ENCODE results near the gene COL23A1. TPM values are rescaled to one million over a fixed set of nuclear protein-coding genes. Genes with fewer than 3 reads are reported as not detected.
A peak's percentile ranks its signal among the peaks of the same experiment; 100 is the strongest.

COL23A1 gene
- total RNA-seq, 1 experiment from 2014 or later = 5.7 TPM

- peak overlapping the region; percentile 92 for H3K27ac ChIP-seq (ENCODE audit: low read length)
- peak overlapping the region; percentile 71 for H3K9ac ChIP-seq (ENCODE audit: low read length)
- no peaks in the 10 kb centered on the region for H3K27me3 ChIP-seq (ENCODE audit: low read length)
- peaks cover 48% of the 10 kb centered on the region for H3K4me1 ChIP-seq (ENCODE audit: low read length)
- H4K20me1 ChIP-seq (ENCODE audit: insufficient read depth, low read depth, low read length) = no peaks in the 10 kb centered on the region
- DNase-seq = no peak
- H3K9me3 ChIP-seq (ENCODE audit: low read length) = no peaks in the 10 kb centered on the region
- peak overlapping the region; percentile 42 for H3K4me2 ChIP-seq (ENCODE audit: low read depth, low read length, poor library complexity, severe bottlenecking)
- no peaks in the 10 kb centered on the region for H3K9me2 ChIP-seq (replicated peaks; ENCODE audit: insufficient read depth, low read length)
- H2AFZ ChIP-seq (ENCODE audit: low read length) = no peak overlapping the region
- H3K36me3 ChIP-seq (ENCODE audit: insufficient read depth, low read length) = no peaks in the 10 kb centered on the region
- H3K4me3 ChIP-seq (ENCODE audit: low read length) = no peak overlapping the region
- no peaks in the 10 kb centered on the region for H3K79me2 ChIP-seq (ENCODE audit: low read length)
Observed at GRCh38 chr5:178238313-178238635, 351.9 kb downstream of the COL23A1 start.

DNA sequence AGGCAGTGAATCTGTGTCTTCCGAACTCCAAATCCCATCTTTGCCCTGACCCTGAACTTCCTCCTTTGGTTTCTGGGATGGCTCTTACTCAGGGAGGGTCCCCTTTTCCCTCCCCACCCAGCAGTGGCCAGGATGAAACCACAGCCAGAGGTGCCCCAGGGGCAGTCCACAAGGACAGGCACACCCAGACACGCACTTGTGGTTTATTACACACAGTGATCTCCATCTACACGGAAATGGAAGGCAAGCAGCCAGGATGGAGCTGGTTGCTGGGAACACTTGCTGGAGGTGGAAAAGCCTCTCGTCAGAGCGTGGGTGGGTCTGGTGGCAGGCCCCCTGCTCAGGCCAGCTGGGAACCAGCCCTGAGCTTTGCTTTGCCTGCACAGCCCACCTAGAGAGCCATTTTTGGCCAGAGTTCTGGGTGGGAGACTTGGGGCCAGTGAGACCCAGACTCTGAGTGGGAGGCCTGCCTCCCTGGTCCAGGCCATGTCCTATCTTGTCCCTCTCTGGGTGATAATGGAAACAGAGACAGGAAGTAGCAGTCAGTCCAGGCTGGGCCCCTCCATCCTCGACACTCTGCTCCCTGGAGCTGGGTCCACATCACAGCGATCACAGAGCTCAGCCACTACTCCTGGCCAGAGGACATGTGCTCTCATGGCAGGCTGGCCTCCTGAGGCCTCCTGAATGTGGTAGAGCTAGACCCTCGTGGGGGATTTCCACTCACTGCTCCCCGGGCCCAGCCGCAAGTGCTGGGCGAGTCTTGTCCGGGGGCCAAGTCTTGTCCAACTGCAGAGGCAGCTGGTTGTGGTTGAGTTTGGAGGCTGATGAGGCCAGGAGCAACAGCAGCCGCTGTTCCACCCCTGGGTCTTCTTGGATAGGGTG lies 352.5 kb downstream of the COL23A1 start:
- H2AFZ ChIP-seq (ENCODE audit: low read length) = no peak overlapping the region
- peaks cover 54% of the 10 kb centered on the region for H3K4me1 ChIP-seq (ENCODE audit: low read length)
- no peaks in the 10 kb centered on the region for H3K79me2 ChIP-seq (ENCODE audit: low read length)
- H3K9ac ChIP-seq (ENCODE audit: low read length) = peak overlapping the region; percentile 2; the same call in 1 of the 2 replicates
- H3K4me3 ChIP-seq (ENCODE audit: low read length) = no peak overlapping the region
- H3K27me3 ChIP-seq (ENCODE audit: low read length) = no peaks in the 10 kb centered on the region
- no peaks in the 10 kb centered on the region for H4K20me1 ChIP-seq (ENCODE audit: insufficient read depth, low read depth, low read length)
- no peaks in the 10 kb centered on the region for H3K9me2 ChIP-seq (replicated peaks; ENCODE audit: insufficient read depth, low read length)
- no peak overlapping the region for H3K4me2 ChIP-seq (ENCODE audit: low read depth, low read length, poor library complexity, severe bottlenecking)
- H3K36me3 ChIP-seq (ENCODE audit: insufficient read depth, low read length) = no peaks in the 10 kb centered on the region
- H3K27ac ChIP-seq (ENCODE audit: low read length) = peak overlapping the region; percentile 92; the same call in 1 of the 2 replicates
- no peaks in the 10 kb centered on the region for H3K9me3 ChIP-seq (ENCODE audit: low read length)
- DNase-seq = peak; percentile 36

GRCh38 chr5:178236679-178237078 lies 353.5 kb downstream of the COL23A1 start:
- no peak overlapping the region for H3K4me3 ChIP-seq (ENCODE audit: low read length)
- H3K9ac ChIP-seq (ENCODE audit: low read length) = peak overlapping the region; percentile 23; the same call in 1 of the 2 replicates
- peaks cover 5% of the 10 kb centered on the region for H3K79me2 ChIP-seq (ENCODE audit: low read length)
- peaks cover 54% of the 10 kb centered on the region for H3K4me1 ChIP-seq (ENCODE audit: low read length)
- H3K27ac ChIP-seq (ENCODE audit: low read length) = peak overlapping the region; percentile 38; the same call in 1 of the 2 replicates
- H3K36me3 ChIP-seq (ENCODE audit: insufficient read depth, low read length) = no peaks in the 10 kb centered on the region
- peaks cover 4% of the 10 kb centered on the region; the same call in 1 of the 2 replicates for H4K20me1 ChIP-seq (ENCODE audit: insufficient read depth, low read depth, low read length)
- no peaks in the 10 kb centered on the region for H3K9me2 ChIP-seq (replicated peaks; ENCODE audit: insufficient read depth, low read length)
- H2AFZ ChIP-seq (ENCODE audit: low read length) = no peak overlapping the region
- no peak overlapping the region for H3K4me2 ChIP-seq (ENCODE audit: low read depth, low read length, poor library complexity, severe bottlenecking)
- H3K9me3 ChIP-seq (ENCODE audit: low read length) = no peaks in the 10 kb centered on the region
- no peaks in the 10 kb centered on the region for H3K27me3 ChIP-seq (ENCODE audit: low read length)
- DNase-seq = peak; percentile 39

- no peaks in the 10 kb centered on the region for H3K9me3 ChIP-seq (ENCODE audit: low read length)
- H2AFZ ChIP-seq (ENCODE audit: low read length) = no peak overlapping the region
Observed at GRCh38 chr5:178236126-178236525, 354.1 kb downstream of the COL23A1 start.

GRCh38 chr5:178235588-178235974 lies 354.6 kb downstream of the COL23A1 start:
- peaks cover 12% of the 10 kb centered on the region; the same call in 1 of the 2 replicates for H4K20me1 ChIP-seq (ENCODE audit: insufficient read depth, low read depth, low read length)
- H2AFZ ChIP-seq (ENCODE audit: low read length) = no peak overlapping the region
- DNase-seq = no peak
- H3K36me3 ChIP-seq (ENCODE audit: insufficient read depth, low read length) = peaks cover 1% of the 10 kb centered on the region; the same call in 1 of the 2 replicates
- no peak overlapping the region for H3K27ac ChIP-seq (ENCODE audit: low read length)
- no peak overlapping the region for H3K4me2 ChIP-seq (ENCODE audit: low read depth, low read length, poor library complexity, severe bottlenecking)
- no peaks in the 10 kb centered on the region for H3K27me3 ChIP-seq (ENCODE audit: low read length)
- H3K4me1 ChIP-seq (ENCODE audit: low read length) = peaks cover 57% of the 10 kb centered on the region
- no peak overlapping the region for H3K4me3 ChIP-seq (ENCODE audit: low read length)
- no peaks in the 10 kb centered on the region for H3K9me3 ChIP-seq (ENCODE audit: low read length)
- H3K79me2 ChIP-seq (ENCODE audit: low read length) = peaks cover 16% of the 10 kb centered on the region
- no peaks in the 10 kb centered on the region for H3K9me2 ChIP-seq (replicated peaks; ENCODE audit: insufficient read depth, low read length)
- no peak overlapping the region for H3K9ac ChIP-seq (ENCODE audit: low read length)

More at GRCh38 chr5:178236126-178236525, 354.1 kb downstream of the COL23A1 start:
- Histone ChIP-seq H3K4me3 (ENCODE audit: low read length) (no peak overlapping the region), H3K9me2 (replicated peaks; ENCODE audit: insufficient read depth, low read length) (no peaks in the 10 kb centered on the region), H3K4me2 (ENCODE audit: low read depth, low read length, poor library complexity, severe bottlenecking) (no peak overlapping the region), H4K20me1 (ENCODE audit: insufficient read depth, low read depth, low read length) (peaks cover 8% of the 10 kb centered on the region; the same call in 1 of the 2 replicates), H3K79me2 (ENCODE audit: low read length) (peaks cover 10% of the 10 kb centered on the region), H3K4me1 (ENCODE audit: low read length) (peaks cover 57% of the 10 kb centered on the region), H3K27me3 (ENCODE audit: low read length) (no peaks in the 10 kb centered on the region), H3K9ac (ENCODE audit: low read length) (no peak overlapping the region), H3K27ac (ENCODE audit: low read length) (no peak overlapping the region; the same call in 1 of the 2 replicates), H3K36me3 (ENCODE audit: insufficient read depth, low read length) (no peaks in the 10 kb centered on the region)
- no peak for DNase-seq

- peak overlapping the region; percentile 44 for H3K9ac ChIP-seq (ENCODE audit: low read length)
- H3K9me3 ChIP-seq (ENCODE audit: low read length) = no peaks in the 10 kb centered on the region
- peaks cover 56% of the 10 kb centered on the region for H3K4me1 ChIP-seq (ENCODE audit: low read length)
- DNase-seq = peak; percentile 93
- H3K4me2 ChIP-seq (ENCODE audit: low read depth, low read length, poor library complexity, severe bottlenecking) = peak overlapping the region; percentile 28
- no peak overlapping the region for H2AFZ ChIP-seq (ENCODE audit: low read length)
- H3K36me3 ChIP-seq (ENCODE audit: insufficient read depth, low read length) = peaks cover 7% of the 10 kb centered on the region
- peaks cover 22% of the 10 kb centered on the region for H3K79me2 ChIP-seq (ENCODE audit: low read length)
- H4K20me1 ChIP-seq (ENCODE audit: insufficient read depth, low read depth, low read length) = peaks cover 18% of the 10 kb centered on the region
- H3K27me3 ChIP-seq (ENCODE audit: low read length) = no peaks in the 10 kb centered on the region
- no peak overlapping the region for H3K4me3 ChIP-seq (ENCODE audit: low read length)
- H3K27ac ChIP-seq (ENCODE audit: low read length) = peak overlapping the region; percentile 50
- no peaks in the 10 kb centered on the region for H3K9me2 ChIP-seq (replicated peaks; ENCODE audit: insufficient read depth, low read length)
Observed at GRCh38 chr5:178234750-178235587, 355.2 kb downstream of the COL23A1 start.

GRCh38 chr5:178234121-178234749 lies 356.0 kb downstream of the COL23A1 start:
- H3K4me2 ChIP-seq (ENCODE audit: low read depth, low read length, poor library complexity, severe bottlenecking) = peak overlapping the region; percentile 28
- H3K27ac ChIP-seq (ENCODE audit: low read length) = peak overlapping the region; percentile 50
- H3K4me3 ChIP-seq (ENCODE audit: low read length) = no peak overlapping the region
- peaks cover 20% of the 10 kb centered on the region for H4K20me1 ChIP-seq (ENCODE audit: insufficient read depth, low read depth, low read length)
- peaks cover 56% of the 10 kb centered on the region for H3K4me1 ChIP-seq (ENCODE audit: low read length)
- no peak overlapping the region for H2AFZ ChIP-seq (ENCODE audit: low read length)
- H3K9me2 ChIP-seq (replicated peaks; ENCODE audit: insufficient read depth, low read length) = no peaks in the 10 kb centered on the region
- no peak for DNase-seq
- H3K79me2 ChIP-seq (ENCODE audit: low read length) = peaks cover 29% of the 10 kb centered on the region
- H3K9ac ChIP-seq (ENCODE audit: low read length) = peak overlapping the region; percentile 44; the same call in 1 of the 2 replicates
- peaks cover 15% of the 10 kb centered on the region for H3K36me3 ChIP-seq (ENCODE audit: insufficient read depth, low read length)
- no peaks in the 10 kb centered on the region for H3K27me3 ChIP-seq (ENCODE audit: low read length)
- no peaks in the 10 kb centered on the region for H3K9me3 ChIP-seq (ENCODE audit: low read length)
